ENCODE measurements around the gene SMC4. TPM values are rescaled to one million over a fixed set of nuclear protein-coding genes. Genes with fewer than 3 reads are reported as not detected.
A peak's percentile ranks its signal among the peaks of the same experiment; 100 is the strongest.

Gene SMC4
- total and polyA plus RNA-seq, 10 of the 15 experiments (the other 5 are each of a cell fraction or from before 2014, with no cell fraction given): 75.6 to 288 (median 136) TPM

- H3K27ac ChIP-seq (ENCODE audit: control insufficient read depth, insufficient read depth): no peak overlapping the region
- H3K79me2 ChIP-seq (ENCODE audit: control insufficient read depth, insufficient read depth, low read length): no peaks in the 10 kb centered on the region
- SMC1A ChIA-PET (ENCODE audit: uncharacterized antibody, unreplicated experiment): interaction anchor here (1.1 to 1.5 kb wide), 2 partner anchors 211 to 449 kb away, joined by 4 to 6 read pairs; no protein-coding TSS in a partner anchor
- H4K20me1 ChIP-seq (ENCODE audit: control insufficient read depth, insufficient read depth): no peaks in the 10 kb centered on the region
- ATAC-seq (no peak), FAIRE-seq (no peak), DNase-seq (ENCODE audit: low read depth, low spot score) (no peak)
- no peak overlapping the region for H3K4me2 ChIP-seq (ENCODE audit: control insufficient read depth, insufficient read depth)
- RAD21 ChIA-PET (ENCODE audit: unreplicated experiment): no interaction called here
- no peaks in the 10 kb centered on the region for H3K27me3 ChIP-seq (replicated peaks in 1 of 2; ENCODE audit: control insufficient read depth in 2 of 2, insufficient read depth in 2 of 2, low read length in 1 of 2)
- no peak for TF ChIP-seq NR2C1 (IDR thresholded peaks at IDR 0.05)
- TF ChIP-seq BACH1 (IDR thresholded peaks at IDR 0.05; ENCODE audit: borderline replicate concordance): no peak
- no peak for TF ChIP-seq TCF12 (IDR thresholded peaks at IDR 0.05; ENCODE audit: low read depth, low read length)
- intact Hi-C loops (cut with micrococcal nuclease; ENCODE audit: unreplicated experiment): no loop called here
- peaks cover 3% of the 10 kb centered on the region; the same call in 1 of the 2 replicates for H3K4me1 ChIP-seq (ENCODE audit: control insufficient read depth, insufficient read depth, low read length)
- no peaks in the 10 kb centered on the region for H3K36me3 ChIP-seq (ENCODE audit: control insufficient read depth in 2 of 2, insufficient read depth in 2 of 2, low read length in 1 of 2)
- no peak overlapping the region for H2AFZ ChIP-seq (ENCODE audit: control insufficient read depth, low read depth, low read length)
- in situ Hi-C loops (cut with MboI): loop anchor here (10.0 kb wide), 1 partner anchor 317 kb away; no protein-coding TSS in a partner anchor
- no peaks in the 10 kb centered on the region for H3K9me3 ChIP-seq (replicated peaks; ENCODE audit: control insufficient read depth, insufficient read depth, low read length)
- WGBS (ENCODE audit: insufficient coverage, insufficient replicate concordance, low lambda C conversion rate, missing lambda C conversion rate): 96% methylated on average over 6 of the region's 6 CpGs
- no TSS peak for BruUV-seq (replicated peaks)
- CTCF ChIA-PET: interaction anchor here (1.1 to 1.8 kb wide), 2 partner anchors 15 to 319 kb away, joined by 3 to 6 read pairs; no protein-coding TSS in a partner anchor
- POLR2A ChIA-PET: no interaction called here
- no peak overlapping the region for H3K4me3 ChIP-seq
- no peak overlapping the region for H3K9ac ChIP-seq (ENCODE audit: control insufficient read depth, insufficient read depth, low read length)
Measured at GRCh38 chr3:160481856-160482255, 82.4 kb downstream of the SMC4 start.

- DNase-seq (ENCODE audit: low read depth, low spot score): no peak
Measured at GRCh38 chr3:160482796-160483195, 83.3 kb downstream of the SMC4 start.

More at GRCh38 chr3:160482796-160483195, 83.3 kb downstream of the SMC4 start:
- ATAC-seq: no peak
- Histone ChIP-seq H3K27ac (ENCODE audit: control insufficient read depth, insufficient read depth) (no peak overlapping the region), H3K79me2 (ENCODE audit: control insufficient read depth, insufficient read depth, low read length) (no peaks in the 10 kb centered on the region), H3K36me3 (ENCODE audit: control insufficient read depth in 2 of 2, insufficient read depth in 2 of 2, low read length in 1 of 2) (no peaks in the 10 kb centered on the region), H3K4me3 (no peak overlapping the region), H3K4me2 (ENCODE audit: control insufficient read depth, insufficient read depth) (no peak overlapping the region), H3K4me1 (ENCODE audit: control insufficient read depth, insufficient read depth, low read length) (peaks cover 3% of the 10 kb centered on the region; the same call in 1 of the 2 replicates), H4K20me1 (ENCODE audit: control insufficient read depth, insufficient read depth) (no peaks in the 10 kb centered on the region), H2AFZ (ENCODE audit: control insufficient read depth, low read depth, low read length) (no peak overlapping the region), H3K27me3 (replicated peaks in 1 of 2; ENCODE audit: control insufficient read depth in 2 of 2, insufficient read depth in 2 of 2, low read length in 1 of 2) (no peaks in the 10 kb centered on the region), H3K9me3 (replicated peaks; ENCODE audit: control insufficient read depth, insufficient read depth, low read length) (no peaks in the 10 kb centered on the region), H3K9ac (ENCODE audit: control insufficient read depth, insufficient read depth, low read length) (no peak overlapping the region)
- no peak for TF ChIP-seq HDAC6 (IDR thresholded peaks at IDR 0.05; ENCODE audit: unreplicated experiment)
- BruUV-seq (replicated peaks): no TSS peak
- CTCF ChIA-PET: interaction anchor here (1.8 kb wide), 1 partner anchor 320 kb away, joined by 6 read pairs; no protein-coding TSS in a partner anchor
- SMC1A ChIA-PET (ENCODE audit: uncharacterized antibody, unreplicated experiment): interaction anchor here (0.8 kb wide), 1 partner anchor 74 kb away, joined by 3 read pairs; no protein-coding TSS in a partner anchor
- RAD21 ChIA-PET (ENCODE audit: unreplicated experiment): no interaction called here
- intact Hi-C loops (cut with micrococcal nuclease; ENCODE audit: unreplicated experiment): no loop called here
- in situ Hi-C loops (cut with MboI): loop anchor here (10.0 kb wide), 1 partner anchor 318 kb away; no protein-coding TSS in a partner anchor
- no peak for FAIRE-seq
- 94% methylated on average over 3 of the region's 3 CpGs for WGBS (ENCODE audit: insufficient coverage, insufficient replicate concordance, low lambda C conversion rate, missing lambda C conversion rate)
- POLR2A ChIA-PET: no interaction called here

MicroRNAs within 50 kb of the gene (microRNA counts, 767-probe panel; counts per million panel counts)
- microRNA hsa-miR-15b-5p: 5,411 counts per million, percentile 98 among the panel's probes with 10 or more counts

Small RNA genes lying within 50 kb of the gene (microRNA-seq; reads per million reads assigned to microRNA genes)
- gene MIR15B: 2,347 reads per million, percentile 92 among the genes with 10 or more reads in this experiment
- 5,019 reads per million, percentile 95 among the genes with 10 or more reads in this experiment for gene MIR16-2

Small RNA genes lying within 50 kb of the gene (small RNA-seq; reads per million reads assigned to genes)
- gene MIR15B (366 reads per million, percentile 99 among the genes with 10 or more reads in this experiment), gene MIR16-2 (93.0 reads per million, percentile 99 among the genes with 10 or more reads in this experiment), gene RNU7-136P (not detected)

Other genes with a start within 250 kb of the SMC4 start
- gene C3orf80, start 174.2 kb upstream of the SMC4 start, total RNA-seq (2014; rRNA removed): not detected in 2 replicates
- not detected in 2 replicates for gene C3orf80, start 174.2 kb upstream of the SMC4 start, total RNA-seq (2014; rRNA removed; fragmentation: Illumina TruSeq; extraction: Trizol)
- 0.08 TPM in 1 of 2 replicates, not detected in the other for gene C3orf80, start 174.2 kb upstream of the SMC4 start, total RNA-seq (2021)
- not detected in 2 replicates for gene C3orf80, start 174.2 kb upstream of the SMC4 start, polyA plus RNA-seq (2011; rRNA removed)
- gene C3orf80, start 174.2 kb upstream of the SMC4 start, polyA plus RNA-seq (2014; fragmentation: Illumina TruSeq; extraction: Trizol): not detected in 2 replicates
- under 1 TPM in 1 of 2 experiments, not detected in 1; 0.02 TPM for gene C3orf80, start 174.2 kb upstream of the SMC4 start, polyA plus RNA-seq (2014; fragmentation: Nextera tagmentation; extraction: Ambion mirVana)
- 0.04 TPM in 1 of 2 replicates, not detected in the other for gene C3orf80, start 174.2 kb upstream of the SMC4 start, polyA plus RNA-seq (2014; rRNA removed)
- gene C3orf80, start 174.2 kb upstream of the SMC4 start, polyA plus RNA-seq (2016; fragmentation: Nextera tagmentation; extraction: Ambion mirVana): not detected
- 14.1 and 16.2 TPM in 2 replicates for gene IFT80, start 425 bp upstream of the SMC4 start, total RNA-seq (2014; rRNA removed)
- 20.2 and 21.5 TPM in 2 replicates for gene IFT80, start 425 bp upstream of the SMC4 start, total RNA-seq (2014; rRNA removed; fragmentation: Illumina TruSeq; extraction: Trizol)
- 11.1 and 13.7 TPM in 2 replicates for gene IFT80, start 425 bp upstream of the SMC4 start, total RNA-seq (2021)
- gene IFT80, start 425 bp upstream of the SMC4 start, polyA plus RNA-seq (2011; rRNA removed): 16.2 and 29.3 TPM in 2 replicates
- gene IFT80, start 425 bp upstream of the SMC4 start, polyA plus RNA-seq (2014; fragmentation: Illumina TruSeq; extraction: Trizol): 18.4 and 27.6 TPM in 2 replicates
- 1 to 10 TPM; 6.5 to 6.7 TPM for gene IFT80, start 425 bp upstream of the SMC4 start, polyA plus RNA-seq (2014; fragmentation: Nextera tagmentation; extraction: Ambion mirVana)
- gene IFT80, start 425 bp upstream of the SMC4 start, polyA plus RNA-seq (2014; rRNA removed): 14.4 and 15.4 TPM in 2 replicates
- gene IFT80, start 425 bp upstream of the SMC4 start, polyA plus RNA-seq (2016; fragmentation: Nextera tagmentation; extraction: Ambion mirVana): 10 to 100 TPM; 11.6 to 14.1 TPM
- 33.5 and 41.5 TPM in 2 replicates for gene TRIM59, start 50.1 kb downstream of the SMC4 start, total RNA-seq (2014; rRNA removed)
- gene TRIM59, start 50.1 kb downstream of the SMC4 start, total RNA-seq (2014; rRNA removed; fragmentation: Illumina TruSeq; extraction: Trizol): 38.6 and 40.2 TPM in 2 replicates
- 27.2 and 29.6 TPM in 2 replicates for gene TRIM59, start 50.1 kb downstream of the SMC4 start, total RNA-seq (2021)
- gene TRIM59, start 50.1 kb downstream of the SMC4 start, polyA plus RNA-seq (2011; rRNA removed): 33.1 and 43.6 TPM in 2 replicates
- 29.5 and 36.4 TPM in 2 replicates for gene TRIM59, start 50.1 kb downstream of the SMC4 start, polyA plus RNA-seq (2014; fragmentation: Illumina TruSeq; extraction: Trizol)
- gene TRIM59, start 50.1 kb downstream of the SMC4 start, polyA plus RNA-seq (2014; fragmentation: Nextera tagmentation; extraction: Ambion mirVana): 100 to 1,000 TPM in 1 of 2 experiments, 10 to 100 TPM in 1; 28.9 to 105 TPM
- gene TRIM59, start 50.1 kb downstream of the SMC4 start, polyA plus RNA-seq (2014; rRNA removed): 13.0 and 14.4 TPM in 2 replicates
- gene TRIM59, start 50.1 kb downstream of the SMC4 start, polyA plus RNA-seq (2016; fragmentation: Nextera tagmentation; extraction: Ambion mirVana): 10 to 100 TPM; 57.0 to 57.8 TPM
- 17.3 and 18.3 TPM in 2 replicates for gene KPNA4, start 165.9 kb downstream of the SMC4 start, total RNA-seq (2014; rRNA removed)
- 29.9 and 30.5 TPM in 2 replicates for gene KPNA4, start 165.9 kb downstream of the SMC4 start, total RNA-seq (2014; rRNA removed; fragmentation: Illumina TruSeq; extraction: Trizol)
- 40.6 and 44.4 TPM in 2 replicates for gene KPNA4, start 165.9 kb downstream of the SMC4 start, total RNA-seq (2021)
- gene KPNA4, start 165.9 kb downstream of the SMC4 start, polyA plus RNA-seq (2011; rRNA removed): 18.8 and 30.9 TPM in 2 replicates
- gene KPNA4, start 165.9 kb downstream of the SMC4 start, polyA plus RNA-seq (2014; fragmentation: Illumina TruSeq; extraction: Trizol): 23.3 and 27.3 TPM in 2 replicates
- gene KPNA4, start 165.9 kb downstream of the SMC4 start, polyA plus RNA-seq (2014; fragmentation: Nextera tagmentation; extraction: Ambion mirVana): 10 to 100 TPM in 1 of 2 experiments, 1 to 10 TPM in 1; 9.9 to 15.8 TPM
- 12.4 and 13.8 TPM in 2 replicates for gene KPNA4, start 165.9 kb downstream of the SMC4 start, polyA plus RNA-seq (2014; rRNA removed)
- gene KPNA4, start 165.9 kb downstream of the SMC4 start, polyA plus RNA-seq (2016; fragmentation: Nextera tagmentation; extraction: Ambion mirVana): 10 to 100 TPM; 14.4 to 20.3 TPM

All from GM12878 (cell line).